Nephron progenitor cell (in vitro differentiated cells): ENCODE data around the gene GFPT1.
"Not testable (repeated sequence)": the region's sequence is repeated elsewhere in the genome, so short reads cannot be mapped to it uniquely, and the experiment has no call there.

Source experiments
- DNase-seq: peaks from one replicate; pipeline ENCODE4 v3.0.0; 2021
- H3K27ac Mint-ChIP-seq: 2 replicates; pipeline ENCODE4 v1.8.0; 2021; ENCODE audit warnings: mild to moderate bottlenecking, moderate library complexity, mixed read lengths
- H3K27me3 Mint-ChIP-seq: 2 replicates; pipeline ENCODE4 v1.8.0; 2021; ENCODE audit warnings: mild to moderate bottlenecking, low read depth, mixed read lengths; ENCODE audit not compliant: poor library complexity
- H3K36me3 Mint-ChIP-seq: 2 replicates; pipeline ENCODE4 v1.8.0; 2021; ENCODE audit warnings: low read depth, mixed read lengths
- H3K4me1 Mint-ChIP-seq: 2 replicates; pipeline ENCODE4 v1.8.0; 2021; ENCODE audit warnings: mixed read lengths
- H3K4me3 Mint-ChIP-seq: 2 replicates; pipeline ENCODE4 v1.8.0; 2021; ENCODE audit warnings: mild to moderate bottlenecking, moderate library complexity, mixed read lengths
- H3K9me3 Mint-ChIP-seq: 2 replicates; pipeline ENCODE4 v1.8.0; 2021; ENCODE audit warnings: mild to moderate bottlenecking, moderate library complexity, mixed read lengths
- CTCF ChIP-seq: fragments of 200-600 bp; sonication (generic); IDR thresholded peaks from 2 replicates; pipeline ENCODE4 v1.5.0; 2021; ENCODE audit warnings: antibody characterized with exemption

GFPT1 gene

GRCh38 chr2:69424419-69424818, 37.4 kb upstream of the GFPT1 start:
- Mint-ChIP-seq H3K36me3 (peaks cover 46% of the 10 kb centered on the region), H3K27me3 (no peaks in the 10 kb centered on the region), H3K4me1 (no peaks in the 10 kb centered on the region), H3K4me3 (no peak overlapping the region), H3K9me3 (no peaks in the 10 kb centered on the region), H3K27ac (no peak overlapping the region)
- DNase-seq = no peak
- TF ChIP-seq CTCF = no peak

GRCh38 chr2:69422198-69422597, 35.2 kb upstream of the GFPT1 start:
- Mint-ChIP-seq H3K27ac (no peak overlapping the region), H3K36me3 (peaks cover 58% of the 10 kb centered on the region), H3K4me1 (no peaks in the 10 kb centered on the region), H3K4me3 (no peak overlapping the region), H3K27me3 (no peaks in the 10 kb centered on the region), H3K9me3 (no peaks in the 10 kb centered on the region)
- DNase-seq = no peak
- no peak for TF ChIP-seq CTCF

DNA sequence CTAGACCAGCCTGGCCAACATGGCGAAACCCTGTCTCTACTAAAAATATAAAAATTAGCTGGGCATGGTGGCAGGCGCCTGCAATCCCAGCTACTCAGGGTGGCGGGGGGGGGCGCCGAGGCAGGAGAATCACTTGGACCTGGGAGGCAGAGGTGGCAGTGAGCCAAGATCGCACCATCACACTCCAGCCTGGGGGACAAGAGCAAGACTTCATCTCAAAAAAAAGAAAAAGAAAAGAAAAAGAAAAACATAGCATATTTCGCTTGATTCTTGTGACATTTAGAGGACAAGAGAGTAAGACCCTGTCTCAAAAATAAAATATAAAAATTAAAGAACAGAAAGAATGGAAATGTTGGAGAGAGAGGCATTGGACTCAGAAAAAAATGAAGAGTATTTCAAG, 32.1 kb upstream of the GFPT1 start:
- peaks cover 84% of the 10 kb centered on the region for H3K36me3 Mint-ChIP-seq
- H3K4me1 Mint-ChIP-seq, DNase-seq, H3K9me3 Mint-ChIP-seq, H3K27me3 Mint-ChIP-seq, H3K4me3 Mint-ChIP-seq, H3K27ac Mint-ChIP-seq: not testable (repeated sequence)

DNA sequence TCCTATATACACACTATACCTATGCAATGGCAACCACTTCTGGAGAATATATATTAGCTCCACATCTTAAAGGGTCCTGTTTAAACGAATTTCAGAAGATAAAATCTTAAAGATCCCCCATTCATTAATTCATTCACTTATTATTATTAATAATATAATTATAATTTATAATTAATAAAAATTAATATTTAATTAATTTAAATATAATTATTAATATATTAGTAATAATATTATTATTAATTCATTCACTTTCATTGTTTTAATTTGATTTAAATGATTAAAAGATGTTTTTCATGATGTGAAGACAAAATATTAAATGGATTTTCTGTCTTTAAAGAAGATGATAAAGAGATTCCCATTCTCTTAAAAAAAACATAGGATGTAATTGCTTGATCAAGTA, 29.1 kb upstream of the GFPT1 start:
- H3K27me3 Mint-ChIP-seq = no peaks in the 10 kb centered on the region
- no peaks in the 10 kb centered on the region for H3K4me1 Mint-ChIP-seq
- no peak overlapping the region for H3K4me3 Mint-ChIP-seq
- DNase-seq = no peak
- H3K36me3 Mint-ChIP-seq = peaks cover 76% of the 10 kb centered on the region
- no peak for TF ChIP-seq CTCF
- no peak overlapping the region for H3K27ac Mint-ChIP-seq
- H3K9me3 Mint-ChIP-seq = no peaks in the 10 kb centered on the region

- H3K4me3 Mint-ChIP-seq = no peak overlapping the region
- peaks cover 72% of the 10 kb centered on the region for H3K36me3 Mint-ChIP-seq
- H3K27me3 Mint-ChIP-seq = no peaks in the 10 kb centered on the region
- H3K9me3 Mint-ChIP-seq = peaks cover 4% of the 10 kb centered on the region
- no peak for DNase-seq
- no peak for TF ChIP-seq CTCF
- no peak overlapping the region for H3K27ac Mint-ChIP-seq
- no peaks in the 10 kb centered on the region for H3K4me1 Mint-ChIP-seq
Observed at GRCh38 chr2:69411120-69411519, 24.1 kb upstream of the GFPT1 start.

DNA sequence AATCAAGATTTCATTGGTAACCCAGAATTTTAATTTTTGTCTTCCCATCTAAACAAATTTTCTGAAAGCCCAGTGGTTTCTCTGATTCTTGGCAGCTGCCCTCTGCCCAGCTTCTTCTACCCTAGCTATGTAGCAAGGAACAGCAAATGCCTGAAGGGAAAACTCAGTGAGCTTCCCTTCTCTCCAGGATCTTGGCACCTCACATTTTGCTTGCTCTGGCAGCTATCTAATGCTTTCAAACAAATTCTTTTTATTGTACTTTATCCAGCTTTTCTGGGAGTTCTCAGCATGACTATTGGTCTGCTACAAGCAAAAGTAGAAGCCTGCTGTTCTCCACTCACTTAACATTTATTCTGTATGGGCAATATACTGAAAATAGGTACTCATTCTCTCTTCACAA, 18.3 kb upstream of the GFPT1 start:
- TF ChIP-seq CTCF = no peak
- no peaks in the 10 kb centered on the region for H3K27me3 Mint-ChIP-seq
- no peak overlapping the region for H3K4me3 Mint-ChIP-seq
- DNase-seq = no peak
- no peaks in the 10 kb centered on the region for H3K4me1 Mint-ChIP-seq
- H3K9me3 Mint-ChIP-seq = peaks cover 30% of the 10 kb centered on the region
- H3K36me3 Mint-ChIP-seq = peaks cover 89% of the 10 kb centered on the region
- no peak overlapping the region for H3K27ac Mint-ChIP-seq
